LoVo (cell line): ENCODE measurements around the gene ASAP2.

Experiments
- DNase-seq: peaks from one replicate; pipeline ENCODE4 v3.0.0-alpha.2; 2016; ENCODE audit warnings: low spot score

Gene ASAP2

GRCh38 chr2:9322576-9322975, 116.0 kb downstream of the ASAP2 start:
- no peak for DNase-seq

GRCh38 chr2:9325428-9325827, 118.8 kb downstream of the ASAP2 start:
- no peak for DNase-seq

DNA sequence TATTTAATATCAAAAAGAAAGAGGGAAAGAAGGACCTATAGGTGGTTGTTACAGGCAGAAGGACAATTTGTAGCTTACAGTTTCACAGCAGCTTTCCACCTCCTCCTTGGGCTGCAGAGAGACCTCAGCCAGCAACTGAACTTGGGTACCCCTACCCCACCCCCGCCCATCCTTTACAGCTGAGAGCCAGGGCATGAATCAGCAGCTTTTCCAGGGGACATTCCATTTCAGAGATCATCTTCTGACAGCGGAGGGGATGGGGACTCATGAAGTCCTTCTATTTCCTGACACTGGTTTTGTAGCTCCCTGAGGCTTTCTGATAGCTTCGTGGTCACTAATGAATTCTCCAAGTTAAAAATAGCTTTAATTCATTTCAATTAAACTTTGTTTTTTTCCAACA, 120.4 kb downstream of the ASAP2 start:
- no peak for DNase-seq

DNA sequence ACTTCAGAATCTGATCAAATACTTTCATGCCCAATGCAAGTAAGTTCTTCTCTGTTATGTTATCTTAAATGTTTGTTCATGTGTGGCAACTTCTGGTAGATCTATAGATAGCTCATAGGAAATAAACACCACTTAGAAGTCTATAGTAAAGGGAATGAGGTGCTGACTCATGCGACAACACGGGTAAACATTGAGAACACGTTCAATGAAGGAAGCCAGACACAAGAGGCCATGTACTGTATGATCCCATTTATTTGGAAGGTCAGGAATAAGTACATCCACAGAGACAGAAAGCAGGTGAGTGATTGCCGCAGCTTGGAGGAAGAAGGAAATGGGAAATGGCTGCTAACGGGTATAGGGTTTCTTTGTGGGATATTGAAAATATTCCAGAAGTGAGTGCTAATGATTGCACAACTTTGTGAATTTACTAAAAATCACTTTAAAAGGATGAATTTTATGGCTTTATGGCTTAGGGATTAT, 121.3 kb downstream of the ASAP2 start:
- DNase-seq: no peak

DNA sequence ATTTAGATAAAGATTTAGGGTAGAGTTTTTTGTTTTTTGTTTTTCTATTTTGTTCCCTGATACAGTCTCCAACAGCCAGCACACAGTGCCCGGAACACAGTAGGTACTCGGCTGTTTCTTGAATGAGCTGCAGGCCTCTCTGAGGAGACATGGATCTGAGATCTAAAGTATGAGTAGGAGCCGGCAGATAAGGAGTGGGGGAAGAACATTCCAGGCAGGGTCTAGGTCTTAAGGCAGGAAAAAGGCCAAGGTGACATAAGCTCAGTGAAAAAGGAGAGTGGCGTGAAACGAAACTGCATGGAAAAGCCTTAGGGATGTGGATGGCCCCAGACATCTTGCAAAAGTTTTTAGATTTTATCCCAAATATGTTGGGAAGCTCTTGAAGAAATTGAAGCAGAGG, 122.3 kb downstream of the ASAP2 start:
- no peak for DNase-seq

DNA sequence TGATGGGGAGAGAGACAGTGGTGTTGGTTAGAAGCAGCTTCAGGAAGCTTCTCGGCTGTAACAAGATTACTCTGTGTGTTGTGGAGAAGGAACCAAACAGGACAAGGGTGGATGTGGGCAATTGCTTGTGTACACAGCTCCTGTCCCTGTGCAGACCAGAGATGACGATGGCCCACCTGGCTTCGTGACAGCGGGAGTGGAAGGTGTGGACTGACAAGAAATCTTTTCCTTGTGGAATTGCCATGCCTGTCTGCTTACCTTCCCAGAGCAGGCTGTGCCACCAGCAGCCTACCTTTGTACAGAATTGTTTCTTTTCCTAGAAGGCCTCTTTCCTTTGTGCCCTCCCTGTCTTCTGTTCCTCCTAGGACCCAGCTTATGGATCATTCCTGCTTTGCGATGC, 122.9 kb downstream of the ASAP2 start:
- no peak for DNase-seq

DNA sequence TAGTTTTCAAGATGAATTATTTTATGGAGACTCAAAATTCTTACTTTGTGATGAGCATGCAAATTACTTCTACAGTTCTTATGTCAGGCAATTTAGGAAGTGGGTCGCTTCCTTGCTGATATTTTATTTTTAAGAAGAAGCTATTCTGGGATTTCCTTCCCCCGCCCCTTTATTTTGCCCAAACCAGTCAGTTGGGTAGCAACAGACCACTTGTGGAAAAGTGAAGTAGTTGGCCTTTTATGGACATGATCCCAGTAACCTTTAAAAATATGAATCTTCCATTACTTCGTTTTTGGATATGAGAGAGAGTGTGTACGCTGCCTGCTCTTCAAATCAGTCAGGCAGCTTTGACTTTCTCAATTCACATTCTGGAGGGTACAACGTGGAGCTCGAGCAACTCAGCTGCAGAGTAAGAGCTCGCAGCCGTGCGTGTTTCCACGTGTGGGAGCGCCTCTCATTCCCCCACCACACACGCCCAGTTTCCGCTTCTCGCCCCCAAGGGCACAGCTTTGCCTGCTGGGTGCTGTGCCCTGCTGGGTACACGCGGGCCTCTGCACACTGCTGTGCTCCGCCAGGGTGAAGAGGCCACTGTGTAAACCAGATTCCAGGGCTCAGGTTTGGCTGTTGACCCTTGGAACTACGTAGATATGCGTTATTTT, 124.1 kb downstream of the ASAP2 start:
- no peak for DNase-seq

DNA sequence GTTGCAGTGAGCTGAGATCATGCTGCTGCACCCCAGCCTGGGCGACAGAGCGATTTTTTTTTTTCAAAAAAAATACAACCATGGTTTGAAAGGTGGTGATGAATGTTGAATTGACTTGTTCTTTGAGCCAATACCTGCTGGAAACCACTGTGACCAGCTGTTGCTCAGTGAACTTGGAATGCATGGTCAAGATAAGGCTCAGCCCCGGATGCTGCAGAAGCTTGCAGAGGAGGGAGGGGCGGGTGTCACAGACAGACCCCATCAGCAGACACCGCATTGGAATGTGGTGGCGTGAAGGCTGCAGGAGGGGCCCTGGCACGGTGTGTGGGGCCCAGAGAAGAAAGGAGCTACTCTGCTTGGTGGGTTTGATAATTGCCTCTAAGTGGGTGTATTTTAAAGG, 125.1 kb downstream of the ASAP2 start:
- DNase-seq: no peak

DNA sequence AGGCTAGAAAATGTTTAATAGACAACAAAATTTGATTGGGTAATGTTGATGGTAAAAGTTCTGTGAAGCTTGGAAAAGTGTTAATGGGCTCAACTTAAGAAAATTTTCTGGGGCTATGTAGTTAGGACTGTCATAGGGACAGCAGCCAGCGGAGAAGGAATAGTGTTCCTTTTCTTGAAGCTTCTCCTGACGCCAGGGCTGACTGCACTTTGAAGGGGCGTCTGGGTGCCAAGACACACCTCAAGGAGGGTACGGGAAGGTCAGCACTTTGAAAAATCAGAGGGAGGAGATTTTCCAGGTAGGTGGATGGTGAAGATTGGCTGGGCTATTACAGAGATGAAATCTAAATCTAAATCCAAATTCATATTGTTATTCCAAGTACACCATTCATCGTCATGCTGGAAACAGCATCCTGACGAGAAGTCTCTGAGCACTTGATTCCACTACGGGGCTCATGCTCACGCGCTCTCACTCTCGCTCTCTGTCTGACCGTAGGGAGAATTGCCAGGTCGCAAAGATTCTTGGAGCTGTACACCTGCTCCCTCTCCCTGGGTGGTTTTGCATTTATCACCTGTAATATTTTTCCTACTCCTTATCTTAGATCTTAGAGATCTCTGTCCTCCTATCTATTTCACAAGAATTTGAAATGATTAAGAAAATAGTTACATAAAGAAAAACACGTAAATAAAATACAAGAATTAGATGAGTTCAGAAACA, 125.7 kb downstream of the ASAP2 start:
- no peak for DNase-seq

- no peak for DNase-seq
These were observed 126.2 kb downstream of the ASAP2 start for GRCh38 chr2:9332853-9333245.

DNA sequence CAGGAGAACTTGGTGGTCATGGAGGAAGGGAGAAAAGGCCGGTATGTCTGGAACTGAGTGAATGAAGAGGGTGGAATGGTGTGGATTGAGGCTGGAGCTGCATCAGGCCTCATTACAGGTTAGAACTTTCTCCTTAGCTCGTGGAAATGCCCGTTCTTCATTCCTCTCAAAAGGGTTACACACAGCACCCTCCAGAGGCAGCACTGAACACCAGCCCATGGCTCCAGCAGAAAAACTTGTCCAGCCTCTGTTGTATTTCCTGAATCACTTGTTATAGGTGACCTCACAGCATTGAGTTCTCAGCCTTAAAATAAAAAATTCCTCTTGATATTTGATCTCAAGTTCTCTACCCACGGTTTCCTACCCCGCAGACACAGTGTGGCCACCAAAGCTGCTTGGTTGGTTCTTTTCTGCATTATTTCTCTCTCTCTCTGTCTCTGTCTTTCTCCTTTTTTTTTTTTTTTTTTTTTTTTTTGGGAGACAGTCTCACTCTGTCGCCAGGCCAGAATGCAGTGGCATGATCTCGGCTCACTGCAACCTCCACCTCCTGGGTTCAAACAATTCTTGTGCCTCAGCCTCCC, 127.1 kb downstream of the ASAP2 start:
- DNase-seq: peak; percentile 37

DNA sequence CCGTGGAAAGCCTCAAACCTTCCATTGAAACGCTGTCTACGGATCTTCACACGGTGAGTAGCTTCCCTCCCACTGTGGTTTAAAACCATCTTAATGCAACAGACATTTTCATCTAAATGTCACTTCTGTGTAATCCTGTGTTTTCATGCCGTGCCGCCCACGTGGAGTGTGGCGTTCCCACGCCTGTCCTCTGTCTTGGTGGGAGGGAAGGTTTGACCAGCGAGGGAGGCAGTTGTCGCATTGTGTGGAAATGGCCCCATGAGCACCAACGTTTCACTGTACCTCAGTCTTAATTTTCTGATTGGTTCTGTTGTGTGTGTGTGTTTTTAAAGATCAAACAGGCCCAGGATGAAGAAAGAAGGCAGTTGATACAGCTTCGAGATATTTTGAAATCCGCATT, 128.1 kb downstream of the ASAP2 start:
- DNase-seq: no peak

- no peak for DNase-seq
These were observed 128.8 kb downstream of the ASAP2 start for GRCh38 chr2:9335322-9335832.

GRCh38 chr2:9336241-9336575, 129.6 kb downstream of the ASAP2 start:
- no peak for DNase-seq

GRCh38 chr2:9336576-9337314, 130.1 kb downstream of the ASAP2 start:
- DNase-seq: peak; percentile 81

DNA sequence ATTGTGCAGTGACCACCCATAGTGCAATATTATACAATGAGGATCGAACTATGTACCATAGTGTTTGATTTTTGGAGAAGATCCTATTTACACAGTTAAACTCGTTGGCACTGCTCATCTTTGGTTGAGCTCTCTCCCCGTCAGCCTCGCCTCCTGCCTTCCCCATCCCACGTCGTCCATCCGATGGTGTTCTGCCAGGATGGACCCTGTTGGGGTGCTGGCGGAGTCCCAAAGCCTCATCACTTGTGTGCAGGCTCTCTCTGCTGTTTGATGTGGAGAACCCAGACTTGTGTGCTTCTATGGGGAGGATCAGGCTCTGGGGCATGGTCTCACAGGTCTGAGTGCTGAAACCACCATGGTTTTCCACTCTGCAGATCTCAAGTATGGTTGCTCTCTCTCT, 131.3 kb downstream of the ASAP2 start:
- DNase-seq: no peak

- no peak for DNase-seq
These were observed 134.8 kb downstream of the ASAP2 start for GRCh38 chr2:9341337-9341887.

GRCh38 chr2:9342659-9343058, 136.0 kb downstream of the ASAP2 start:
- DNase-seq: no peak

- DNase-seq: no peak
These were observed 136.9 kb downstream of the ASAP2 start for GRCh38 chr2:9343524-9343923.

- no peak for DNase-seq
These were observed 137.8 kb downstream of the ASAP2 start for GRCh38 chr2:9344434-9344833.

DNA sequence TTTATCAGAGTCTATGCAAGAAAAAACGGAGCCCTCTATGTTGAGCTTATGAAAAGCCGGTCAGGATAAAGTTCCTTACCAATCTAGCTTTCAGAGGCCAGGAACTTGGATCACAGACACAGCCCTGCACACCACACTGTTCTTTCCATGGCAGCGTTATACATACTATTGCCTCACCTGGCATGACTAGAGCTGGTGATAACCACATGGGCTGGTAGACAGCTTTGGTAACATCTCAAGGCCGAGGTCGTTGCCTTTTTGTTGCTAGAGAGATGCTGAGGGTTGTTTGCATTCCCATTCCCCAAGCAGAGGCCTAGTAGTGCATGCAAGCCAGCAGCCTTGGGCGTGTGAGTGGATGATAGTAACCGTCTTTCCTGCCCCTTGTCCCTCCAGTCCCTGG, 138.7 kb downstream of the ASAP2 start:
- no peak for DNase-seq

DNA sequence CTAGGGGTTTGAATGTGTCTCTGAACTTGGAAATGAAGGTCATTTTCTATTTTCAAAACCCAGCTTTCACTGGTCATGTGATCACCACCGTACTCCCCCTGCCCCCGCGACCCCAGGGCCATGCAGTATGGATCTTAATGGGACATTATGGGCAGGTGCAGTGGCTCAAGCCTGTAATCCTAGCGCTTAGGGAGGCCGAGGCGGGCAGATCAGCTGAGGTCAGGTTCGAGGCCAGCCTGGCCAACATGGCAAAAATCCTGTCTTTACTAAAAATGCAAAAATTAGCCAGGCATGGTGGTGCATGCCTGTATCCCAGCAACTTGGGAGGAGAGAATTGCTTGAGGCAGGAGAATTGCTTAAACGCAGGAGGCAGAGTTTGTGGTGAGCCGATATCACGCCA, 139.4 kb downstream of the ASAP2 start:
- no peak for DNase-seq
